HG02885 (cell line): ENCODE results near the gene PPT2.
"Not testable (repeated sequence)": the region's sequence is repeated elsewhere in the genome, so short reads cannot be mapped to it uniquely, and the experiment has no call there.

Source experiments
- ATAC-seq: cut with Tn5 transposase; IDR thresholded peaks from one replicate; pipeline ENCODE4 v1.9.1; 2021; ENCODE audit warnings: mild to moderate bottlenecking; ENCODE audit not compliant: unreplicated experiment, poor library complexity

PPT2 gene

GRCh38 chr6:32200711-32201475 is 47.0 kb downstream of the PPT2 start:
- ATAC-seq: no peak

- ATAC-seq: no peak
Measured at GRCh38 chr6:32202186-32202585, 48.2 kb downstream of the PPT2 start.

GRCh38 chr6:32203426-32204267 is 49.7 kb downstream of the PPT2 start:
- no peak for ATAC-seq

- ATAC-seq: no peak
Measured at GRCh38 chr6:32204268-32204715, 50.4 kb downstream of the PPT2 start.

GRCh38 chr6:32208996-32209395 is 55.1 kb downstream of the PPT2 start:
- ATAC-seq: no peak

- no peak for ATAC-seq
Measured at GRCh38 chr6:32210191-32210601, 56.3 kb downstream of the PPT2 start.

GRCh38 chr6:32211432-32211831 is 57.5 kb downstream of the PPT2 start:
- not testable (repeated sequence) for ATAC-seq

- ATAC-seq: no peak
Measured at GRCh38 chr6:32212076-32212760, 58.3 kb downstream of the PPT2 start.
